HG03439 (cell line): ENCODE data around the gene EIF6.

Source experiments
- ATAC-seq: cut with Tn5 transposase; IDR thresholded peaks from one replicate; pipeline ENCODE4 v1.9.1; 2021; ENCODE audit warnings: mild to moderate bottlenecking, moderate library complexity; ENCODE audit not compliant: unreplicated experiment

Gene EIF6

GRCh38 chr20:35281506-35282101 lies 3.0 kb downstream of the EIF6 start:
- no peak for ATAC-seq

DNA sequence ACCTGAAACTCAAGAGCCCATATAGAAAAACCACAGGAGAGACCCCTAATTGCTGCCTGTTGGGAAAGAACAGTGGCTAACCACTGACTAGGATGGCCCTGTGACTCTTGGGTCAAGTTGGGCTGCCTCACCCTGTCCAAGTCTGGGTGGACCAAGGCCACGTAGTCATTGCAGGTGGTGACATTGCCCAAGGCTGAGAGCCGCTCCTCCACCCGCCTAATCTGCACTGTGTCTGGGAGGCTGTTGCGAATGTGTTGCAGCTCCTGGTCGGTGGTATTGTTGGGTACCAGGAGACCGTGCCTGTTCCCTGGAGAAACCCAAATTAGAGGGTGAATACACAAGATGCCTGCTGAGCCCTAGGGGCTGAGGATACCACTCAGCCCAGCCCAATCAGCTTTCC lies 4.0 kb downstream of the EIF6 start:
- no peak for ATAC-seq

GRCh38 chr20:35279533-35280174 lies 4.9 kb downstream of the EIF6 start:
- ATAC-seq, result no peak

DNA sequence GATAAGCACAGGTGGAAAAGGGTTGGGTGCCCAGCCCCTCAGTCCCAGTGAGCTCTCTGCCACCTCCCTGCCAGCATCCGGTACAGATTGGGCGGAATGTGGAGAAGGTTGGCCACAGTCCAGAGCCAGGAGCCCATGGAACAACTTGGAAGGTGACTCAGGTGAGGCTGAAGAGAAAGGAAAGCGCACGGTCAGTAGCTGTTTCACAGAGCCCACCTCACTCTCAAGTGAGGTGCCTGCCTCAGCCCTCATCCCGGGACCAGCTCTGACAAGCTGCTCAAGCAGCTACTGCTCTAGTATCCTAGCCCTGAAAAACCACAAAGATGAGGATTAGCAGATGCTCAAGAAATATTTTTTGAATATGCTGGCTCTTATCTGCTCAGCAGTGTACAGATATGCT lies 5.5 kb downstream of the EIF6 start:
- ATAC-seq, result no peak

GRCh38 chr20:35277531-35278395 lies 6.8 kb downstream of the EIF6 start, which contains the start of gene MMP24OS:
TSS of gene MMP24OS (minus strand) at chr20:35278122. CDS start at chr20:35277929, 193 bp downstream.
- ATAC-seq, result peak; percentile 78

- peak; percentile 11 for ATAC-seq
These were observed 7.4 kb downstream of the EIF6 start for GRCh38 chr20:35277127-35277526.

- no peak for ATAC-seq
These were observed 8.2 kb downstream of the EIF6 start for GRCh38 chr20:35276408-35276807.

DNA sequence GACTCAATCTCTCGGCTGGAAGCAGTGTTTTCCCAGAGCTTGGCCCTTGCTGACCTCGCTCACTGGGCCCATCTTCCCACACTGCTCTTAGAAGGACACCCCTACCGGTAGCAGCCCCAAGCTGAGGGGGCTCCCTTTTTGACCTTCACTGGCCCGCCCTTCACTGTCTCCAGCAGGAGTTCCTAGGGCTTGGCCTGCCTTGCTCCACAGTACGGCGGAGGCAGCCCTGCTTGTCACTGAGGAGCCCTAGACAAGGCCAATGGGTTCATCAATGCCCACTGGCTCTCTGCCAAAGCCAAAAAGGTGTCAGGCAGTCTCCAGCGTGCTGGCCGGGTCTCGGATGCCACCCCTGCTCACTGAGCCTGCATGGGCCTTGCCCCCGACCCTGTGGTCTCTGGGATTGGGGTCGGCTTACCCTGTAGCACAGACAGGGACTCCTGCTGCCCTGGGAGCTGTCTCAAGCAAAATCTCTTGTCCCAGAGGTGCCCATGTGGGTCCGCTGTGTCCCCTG lies 8.8 kb downstream of the EIF6 start:
- ATAC-seq, result no peak

- no peak for ATAC-seq
These were observed 10.1 kb downstream of the EIF6 start for GRCh38 chr20:35274172-35275092.

GRCh38 chr20:35273449-35274171 lies 11.0 kb downstream of the EIF6 start:
- no peak for ATAC-seq

DNA sequence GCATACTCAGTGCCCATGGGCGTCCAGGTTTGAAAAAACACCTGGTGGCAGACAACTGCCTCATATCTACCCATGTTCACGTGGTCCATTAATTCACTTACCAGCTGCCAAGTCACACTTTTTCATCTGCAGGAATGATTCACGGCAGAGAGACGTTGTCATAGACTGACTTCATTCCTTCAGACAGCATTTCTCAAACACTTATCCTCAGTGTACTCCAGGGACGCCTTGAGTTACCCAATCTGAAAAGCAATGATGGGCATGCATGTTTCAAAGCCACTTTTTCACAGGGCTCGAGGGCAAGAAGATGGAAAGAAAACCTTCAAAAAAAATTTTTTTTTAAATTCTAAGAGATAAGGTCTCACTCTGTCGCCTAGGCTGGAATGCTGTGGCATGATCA lies 12.7 kb downstream of the EIF6 start:
- no peak for ATAC-seq

GRCh38 chr20:35271073-35271882 lies 13.3 kb downstream of the EIF6 start:
- no peak for ATAC-seq

DNA sequence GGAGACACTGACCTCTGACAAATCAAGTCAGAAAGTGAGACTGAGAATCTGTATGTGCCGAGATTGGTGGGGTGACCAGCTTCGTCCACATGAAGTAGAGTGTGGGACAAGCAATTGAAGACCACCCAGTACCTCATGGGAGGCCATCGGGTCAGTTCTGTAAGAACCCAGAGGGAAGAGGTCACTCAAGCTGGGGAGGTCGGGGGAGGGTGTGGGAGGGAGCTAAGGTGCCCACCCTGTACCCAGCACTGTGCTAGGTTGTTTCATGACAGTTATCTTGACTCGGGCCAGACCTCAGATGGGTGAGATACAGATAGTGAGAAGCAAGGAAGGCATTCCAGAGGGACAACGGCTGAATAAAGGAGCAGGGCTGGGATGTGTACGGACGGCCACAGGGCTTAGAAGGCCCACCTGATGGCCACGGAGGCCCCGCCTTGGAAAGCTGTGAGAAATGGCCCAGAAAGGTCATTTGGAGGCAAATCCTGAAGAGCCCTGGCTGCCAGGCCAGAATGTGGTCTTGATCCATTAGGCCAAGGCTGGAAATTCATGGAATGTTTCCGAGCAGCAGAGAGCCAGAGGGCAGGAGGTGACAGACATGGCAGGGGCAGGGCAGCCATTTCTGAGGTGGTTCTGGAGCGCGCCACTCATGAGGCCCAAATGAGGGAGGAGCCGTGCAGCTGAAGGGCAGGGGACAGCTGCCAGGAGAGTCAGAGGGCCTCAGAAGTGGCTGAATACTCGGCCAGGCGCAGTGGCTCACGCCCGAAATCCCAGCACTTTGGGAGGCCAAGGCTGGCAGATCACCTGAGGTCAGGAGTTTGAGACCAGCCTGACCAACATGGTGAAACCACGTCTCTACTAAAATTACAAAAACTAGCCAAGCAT lies 14.3 kb downstream of the EIF6 start:
- no peak for ATAC-seq

- no peak for ATAC-seq
These were observed 15.4 kb downstream of the EIF6 start for GRCh38 chr20:35269055-35269781.

GRCh38 chr20:35267092-35267491 lies 17.5 kb downstream of the EIF6 start:
- no peak for ATAC-seq

GRCh38 chr20:35264755-35265154 lies 19.8 kb downstream of the EIF6 start:
- ATAC-seq, result no peak

DNA sequence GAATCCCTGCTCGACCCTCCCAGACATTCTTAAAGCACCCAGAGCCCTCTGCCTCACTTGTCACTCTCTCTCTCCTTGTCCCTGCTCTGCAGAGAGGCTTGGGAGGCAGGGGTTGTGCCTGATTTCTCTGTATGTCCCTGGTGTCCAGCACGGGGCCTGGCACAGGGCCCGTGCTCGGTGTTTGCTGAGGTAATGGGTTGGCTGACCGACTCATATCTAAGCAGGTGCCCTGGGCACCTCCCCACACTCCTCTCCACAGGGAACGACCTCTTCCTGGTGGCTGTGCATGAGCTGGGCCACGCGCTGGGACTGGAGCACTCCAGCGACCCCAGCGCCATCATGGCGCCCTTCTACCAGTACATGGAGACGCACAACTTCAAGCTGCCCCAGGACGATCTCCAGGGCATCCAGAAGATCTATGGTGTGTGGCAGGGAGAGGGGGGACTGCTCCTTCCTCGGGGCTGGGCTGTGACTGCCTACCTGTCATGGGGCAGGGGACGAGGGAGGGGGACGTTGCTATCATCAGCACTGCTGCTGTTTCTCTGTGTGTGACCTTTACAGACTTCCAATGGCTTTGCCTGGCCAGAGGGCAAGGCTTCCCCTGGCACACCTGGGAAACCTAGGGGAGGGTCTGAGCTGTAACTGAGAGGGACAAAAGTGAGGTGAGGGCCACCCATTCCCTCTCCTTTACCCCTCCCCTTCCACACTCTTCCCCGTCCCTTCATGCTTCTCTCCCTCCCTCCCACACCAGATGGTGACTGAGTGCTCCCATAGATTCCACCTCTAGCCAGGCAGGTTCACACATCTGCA lies 20.8 kb downstream of the EIF6 start:
- no peak for ATAC-seq
